ENCODE data around the gene HLTF. TPM values are rescaled to one million over a fixed set of nuclear protein-coding genes. Genes with fewer than 3 reads are reported as not detected.
A peak's percentile ranks its signal among the peaks of the same experiment; 100 is the strongest.

Gene HLTF
- total and polyA plus RNA-seq, 2 of the 13 experiments (the other 11 are each of a cell fraction or from before 2014, with no cell fraction given): 12.0 to 22.9 TPM

GRCh38 chr3:149086232-149086988 lies at the start of gene HLTF (continued):
- TF ChIP-seq, protein P1, sequence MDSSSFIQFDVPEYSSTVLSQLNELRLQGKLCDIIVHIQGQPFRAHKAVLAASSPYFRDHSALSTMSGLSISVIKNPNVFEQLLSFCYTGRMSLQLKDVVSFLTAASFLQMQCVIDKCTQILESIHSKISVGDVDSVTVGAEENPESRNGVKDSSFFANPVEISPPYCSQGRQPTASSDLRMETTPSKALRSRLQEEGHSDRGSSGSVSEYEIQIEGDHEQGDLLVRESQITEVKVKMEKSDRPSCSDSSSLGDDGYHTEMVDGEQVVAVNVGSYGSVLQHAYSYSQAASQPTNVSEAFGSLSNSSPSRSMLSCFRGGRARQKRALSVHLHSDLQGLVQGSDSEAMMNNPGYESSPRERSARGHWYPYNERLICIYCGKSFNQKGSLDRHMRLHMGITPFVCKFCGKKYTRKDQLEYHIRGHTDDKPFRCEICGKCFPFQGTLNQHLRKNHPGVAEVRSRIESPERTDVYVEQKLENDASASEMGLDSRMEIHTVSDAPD (CRISPR knock-in tag; IDR thresholded peaks at IDR 0.05): no peak
- TF ChIP-seq, protein P2, sequence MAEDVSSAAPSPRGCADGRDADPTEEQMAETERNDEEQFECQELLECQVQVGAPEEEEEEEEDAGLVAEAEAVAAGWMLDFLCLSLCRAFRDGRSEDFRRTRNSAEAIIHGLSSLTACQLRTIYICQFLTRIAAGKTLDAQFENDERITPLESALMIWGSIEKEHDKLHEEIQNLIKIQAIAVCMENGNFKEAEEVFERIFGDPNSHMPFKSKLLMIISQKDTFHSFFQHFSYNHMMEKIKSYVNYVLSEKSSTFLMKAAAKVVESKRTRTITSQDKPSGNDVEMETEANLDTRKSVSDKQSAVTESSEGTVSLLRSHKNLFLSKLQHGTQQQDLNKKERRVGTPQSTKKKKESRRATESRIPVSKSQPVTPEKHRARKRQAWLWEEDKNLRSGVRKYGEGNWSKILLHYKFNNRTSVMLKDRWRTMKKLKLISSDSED (CRISPR knock-in tag; IDR thresholded peaks at IDR 0.05): no peak
- TF ChIP-seq ZNF790 (CRISPR knock-in tag; IDR thresholded peaks at IDR 0.05; ENCODE audit: borderline replicate concordance): peak; percentile 72; the same call in 1 of the 2 replicates
- peak; percentile 64; the same call in 1 of the 2 replicates for TF ChIP-seq PHF8 (CRISPR knock-in tag; IDR thresholded peaks at IDR 0.05)
- peak; percentile 85 for TF ChIP-seq SALL2 (CRISPR knock-in tag; IDR thresholded peaks at IDR 0.05)
- no peak for TF ChIP-seq ZNF550 (CRISPR knock-in tag; IDR thresholded peaks at IDR 0.05; ENCODE audit: borderline replicate concordance)
- no peak for TF ChIP-seq SOX13 (IDR thresholded peaks at IDR 0.05)
- TF ChIP-seq SOX13 (CRISPR knock-in tag; conservative IDR thresholded peaks at IDR 0.05 in 1 of 2, IDR thresholded peaks at IDR 0.05 in 1 of 2): no peak
- peak; percentile 78; the same call in 1 of the 2 replicates for TF ChIP-seq ZNF570 (CRISPR knock-in tag; IDR thresholded peaks at IDR 0.05; ENCODE audit: borderline replicate concordance)
- TF ChIP-seq, protein P3, sequence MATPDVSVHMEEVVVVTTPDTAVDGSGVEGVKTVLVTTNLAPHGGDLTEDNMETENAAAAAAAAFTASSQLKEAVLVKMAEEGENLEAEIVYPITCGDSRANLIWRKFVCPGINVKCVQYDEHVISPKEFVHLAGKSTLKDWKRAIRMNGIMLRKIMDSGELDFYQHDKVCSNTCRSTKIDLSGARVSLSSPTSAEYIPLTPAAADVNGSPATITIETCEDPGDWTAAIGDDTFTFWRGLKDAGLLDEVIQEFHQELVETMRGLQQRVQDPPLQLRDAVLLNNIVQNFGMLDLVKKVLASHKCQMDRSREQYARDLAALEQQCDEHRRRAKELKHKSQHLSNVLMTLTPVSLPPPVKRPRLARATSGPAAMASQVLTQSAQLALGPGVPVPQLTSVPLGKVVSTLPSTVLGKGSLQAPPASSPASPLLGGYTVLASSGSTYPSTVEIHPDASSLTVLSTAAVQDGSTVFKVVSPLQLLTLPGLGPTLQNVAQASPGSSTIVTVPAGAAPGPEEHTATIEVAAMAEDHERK (CRISPR knock-in tag; IDR thresholded peaks at IDR 0.05; ENCODE audit: low read depth): 0 out of 2 replicates have a peak, but pooled peaks have one; percentile 41
- TF ChIP-seq HIVEP1 (CRISPR knock-in tag; IDR thresholded peaks at IDR 0.05): no peak; the same call in 1 of the 2 replicates
- TF ChIP-seq GLI4 (CRISPR knock-in tag; IDR thresholded peaks at IDR 0.05; ENCODE audit: borderline replicate concordance): peak; percentile 63; the same call in 1 of the 2 replicates
- no peak for TF ChIP-seq ATF7 (IDR thresholded peaks at IDR 0.05)
- TF ChIP-seq ATF7 (CRISPR knock-in tag; IDR thresholded peaks at IDR 0.05): 0 out of 2 replicates have a peak, but pooled peaks have one; percentile 63
- TF ChIP-seq ZBTB3 (CRISPR knock-in tag; IDR thresholded peaks at IDR 0.05; ENCODE audit: borderline replicate concordance, low read depth): 0 out of 2 replicates have a peak, but pooled peaks have one; percentile 71
- TF ChIP-seq, protein P4, sequence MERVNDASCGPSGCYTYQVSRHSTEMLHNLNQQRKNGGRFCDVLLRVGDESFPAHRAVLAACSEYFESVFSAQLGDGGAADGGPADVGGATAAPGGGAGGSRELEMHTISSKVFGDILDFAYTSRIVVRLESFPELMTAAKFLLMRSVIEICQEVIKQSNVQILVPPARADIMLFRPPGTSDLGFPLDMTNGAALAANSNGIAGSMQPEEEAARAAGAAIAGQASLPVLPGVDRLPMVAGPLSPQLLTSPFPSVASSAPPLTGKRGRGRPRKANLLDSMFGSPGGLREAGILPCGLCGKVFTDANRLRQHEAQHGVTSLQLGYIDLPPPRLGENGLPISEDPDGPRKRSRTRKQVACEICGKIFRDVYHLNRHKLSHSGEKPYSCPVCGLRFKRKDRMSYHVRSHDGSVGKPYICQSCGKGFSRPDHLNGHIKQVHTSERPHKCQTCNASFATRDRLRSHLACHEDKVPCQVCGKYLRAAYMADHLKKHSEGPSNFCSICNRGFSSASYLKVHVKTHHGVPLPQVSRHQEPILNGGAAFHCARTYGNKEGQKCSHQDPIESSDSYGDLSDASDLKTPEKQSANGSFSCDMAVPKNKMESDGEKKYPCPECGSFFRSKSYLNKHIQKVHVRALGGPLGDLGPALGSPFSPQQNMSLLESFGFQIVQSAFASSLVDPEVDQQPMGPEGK (CRISPR knock-in tag; IDR thresholded peaks at IDR 0.05): peak; percentile 71
- peak; percentile 89 for TF ChIP-seq FOXC1 (CRISPR knock-in tag; IDR thresholded peaks at IDR 0.05; ENCODE audit: borderline replicate concordance)
- TF ChIP-seq, protein P5, sequence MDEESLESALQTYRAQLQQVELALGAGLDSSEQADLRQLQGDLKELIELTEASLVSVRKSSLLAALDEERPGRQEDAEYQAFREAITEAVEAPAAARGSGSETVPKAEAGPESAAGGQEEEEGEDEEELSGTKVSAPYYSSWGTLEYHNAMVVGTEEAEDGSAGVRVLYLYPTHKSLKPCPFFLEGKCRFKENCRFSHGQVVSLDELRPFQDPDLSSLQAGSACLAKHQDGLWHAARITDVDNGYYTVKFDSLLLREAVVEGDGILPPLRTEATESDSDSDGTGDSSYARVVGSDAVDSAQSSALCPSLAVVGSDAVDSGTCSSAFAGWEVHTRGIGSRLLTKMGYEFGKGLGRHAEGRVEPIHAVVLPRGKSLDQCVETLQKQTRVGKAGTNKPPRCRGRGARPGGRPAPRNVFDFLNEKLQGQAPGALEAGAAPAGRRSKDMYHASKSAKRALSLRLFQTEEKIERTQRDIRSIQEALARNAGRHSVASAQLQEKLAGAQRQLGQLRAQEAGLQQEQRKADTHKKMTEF (CRISPR knock-in tag; IDR thresholded peaks at IDR 0.05): peak; percentile 76; the same call in 1 of the 2 replicates
- 0 out of 2 replicates have a peak, but pooled peaks have one; percentile 36 for TF ChIP-seq CBFB (CRISPR knock-in tag; IDR thresholded peaks at IDR 0.05)
- no peak for TF ChIP-seq RFX5 (IDR thresholded peaks at IDR 0.05; ENCODE audit: low read depth, low read length)
- peak; percentile 66; the same call in 1 of the 2 replicates for TF ChIP-seq MEIS1 (CRISPR knock-in tag; IDR thresholded peaks at IDR 0.05; ENCODE audit: borderline replicate concordance)
